Camera-type eye (tissue), 1 donor: ENCODE measurements around the gene LRRC27. TPM values are rescaled to one million over a fixed set of nuclear protein-coding genes. Genes with fewer than 3 reads are reported as not detected.

Experiments used
- total RNA-seq: library from RNA; depleted of rRNA; stranded (reverse); fragments of >200 nt; gene quantifications from one replicate; pipeline ENCODE4 v1.2.3, GENCODE V29; 2014

LRRC27 gene
- 20.0 TPM for total RNA-seq

GRCh38 chr10:132331601-132332432, at the start of gene LRRC27:
TSS of gene LRRC27 (plus strand) at chr10:132332193. CDS start at chr10:132333525, 1,332 bp downstream.

GRCh38 chr10:132307823-132308586, 24.0 kb upstream of the LRRC27 start, which contains the start of gene STK32C:
TSS of gene STK32C (minus strand) at chr10:132307950. CDS start at chr10:132307833, 117 bp downstream.

GRCh38 chr10:132397036-132397541, 65.1 kb downstream of the LRRC27 start, which contains the start of gene PWWP2B:
TSS of gene PWWP2B (plus strand) at chr10:132397200. CDS start at chr10:132397227, 27 bp downstream.

Other genes with a start within 250 kb of the LRRC27 start
- 55.0 TPM for gene DPYSL4, start 145.2 kb upstream of the LRRC27 start, total RNA-seq
- gene STK32C, start 24.2 kb upstream of the LRRC27 start, total RNA-seq = 7.9 TPM
- 17.3 TPM for gene PWWP2B, start 65.0 kb downstream of the LRRC27 start, total RNA-seq
- 51.6 TPM for gene INPP5A, start 205.6 kb downstream of the LRRC27 start, total RNA-seq